SU-DHL-6 (cell line): ENCODE measurements around the gene TBC1D4.

Source experiments
- H2AFZ ChIP-seq: fragments of 200-600 bp; sonication (generic); 2 replicates; pipeline ENCODE4 v1.6.1; 2014; ENCODE audit warnings: low read depth, mild to moderate bottlenecking, moderate library complexity, mixed read lengths, antibody characterized with exemption, low read length; ENCODE audit not compliant: severe bottlenecking
- H3F3A ChIP-seq: fragments of 200-600 bp; shearing (Covaris generic); 2 replicates; pipeline ENCODE4 v1.6.0; 2016; ENCODE audit warnings: antibody characterized with exemption, mild to moderate bottlenecking; ENCODE audit not compliant: insufficient read depth
- H3K27ac ChIP-seq: fragments of 200-600 bp; sonication (generic); 2 replicates; pipeline ENCODE4 v1.5.1; 2016; ENCODE audit warnings: low read depth, mild to moderate bottlenecking, low read length, moderate library complexity, mixed read lengths
- H3K27me3 ChIP-seq: fragments of 200-600 bp; sonication (generic), shearing (Covaris generic); 2 replicates; pipeline ENCODE4 v1.6.0; 2014; ENCODE audit warnings: mild to moderate bottlenecking, low read length
- H3K36me3 ChIP-seq: fragments of 200-600 bp; sonication (generic); 2 replicates; pipeline ENCODE4 v1.6.1; 2014; ENCODE audit warnings: mild to moderate bottlenecking, low read length, mixed read lengths
- H3K4me2 ChIP-seq: fragments of 300-600, 200-600 bp; shearing (Covaris generic), sonication (generic); 2 replicates; pipeline ENCODE4 v1.6.0; 2014; ENCODE audit warnings: low read length, low read depth, mild to moderate bottlenecking; ENCODE audit not compliant: poor library complexity, severe bottlenecking
- H3K4me3 ChIP-seq: fragments of 200-600 bp; sonication (generic); 2 replicates; pipeline ENCODE4 v1.5.1; 2014; ENCODE audit warnings: antibody characterized with exemption, low read length, mild to moderate bottlenecking, mixed read lengths; ENCODE audit not compliant: insufficient read depth, poor library complexity, severe bottlenecking
- H3K79me2 ChIP-seq: fragments of 200-600 bp; sonication (generic); 2 replicates; pipeline ENCODE4 v1.6.1; 2014; ENCODE audit warnings: mild to moderate bottlenecking, low read length, moderate library complexity; ENCODE audit not compliant: insufficient read depth
- H3K9ac ChIP-seq: fragments of 200-600 bp; sonication (generic); 2 replicates; pipeline ENCODE4 v1.7.0; 2014; ENCODE audit warnings: mild to moderate bottlenecking, low read length
- H3K9me2 ChIP-seq: fragments of 200-600 bp; sonication (generic); replicated peaks from 2 replicates; pipeline ENCODE4 v1.6.1; 2014; ENCODE audit warnings: low read length; ENCODE audit not compliant: insufficient read depth
- H3K9me3 ChIP-seq: fragments of 200-600 bp; sonication (generic); 2 replicates; pipeline ENCODE4 v1.6.1; 2014; ENCODE audit warnings: low read length, mixed read lengths; ENCODE audit not compliant: insufficient read depth
- H4K20me1 ChIP-seq: fragments of 200-600 bp; sonication (generic); 2 replicates; pipeline ENCODE4 v1.6.1; 2014; ENCODE audit warnings: low read depth, mild to moderate bottlenecking, antibody characterized with exemption, low read length, moderate library complexity, mixed read lengths
- EZH2phosphoT487 ChIP-seq: fragments of 200-600 bp; sonication (generic), shearing (Covaris generic); conservative IDR thresholded peaks from 2 replicates; pipeline ENCODE4 v1.6.1; 2018; ENCODE audit warnings: mild to moderate bottlenecking, antibody characterized with exemption, low read length, moderate library complexity, mixed read lengths
- TF ChIP-seq, protein P1 (sequence below): fragments of 200-600 bp; sonication (generic); IDR thresholded peaks from one replicate; pipeline ENCODE4 v1.5.1; 2017; ENCODE audit warnings: antibody characterized with exemption, mild to moderate bottlenecking, low read length, moderate library complexity; ENCODE audit not compliant: insufficient read depth, poor library complexity, severe bottlenecking

The TBC1D4 gene

GRCh38 chr13:75334634-75335447 is 147.1 kb downstream of the TBC1D4 start:
- H2AFZ ChIP-seq = no peak overlapping the region
- TF ChIP-seq, protein P1, sequence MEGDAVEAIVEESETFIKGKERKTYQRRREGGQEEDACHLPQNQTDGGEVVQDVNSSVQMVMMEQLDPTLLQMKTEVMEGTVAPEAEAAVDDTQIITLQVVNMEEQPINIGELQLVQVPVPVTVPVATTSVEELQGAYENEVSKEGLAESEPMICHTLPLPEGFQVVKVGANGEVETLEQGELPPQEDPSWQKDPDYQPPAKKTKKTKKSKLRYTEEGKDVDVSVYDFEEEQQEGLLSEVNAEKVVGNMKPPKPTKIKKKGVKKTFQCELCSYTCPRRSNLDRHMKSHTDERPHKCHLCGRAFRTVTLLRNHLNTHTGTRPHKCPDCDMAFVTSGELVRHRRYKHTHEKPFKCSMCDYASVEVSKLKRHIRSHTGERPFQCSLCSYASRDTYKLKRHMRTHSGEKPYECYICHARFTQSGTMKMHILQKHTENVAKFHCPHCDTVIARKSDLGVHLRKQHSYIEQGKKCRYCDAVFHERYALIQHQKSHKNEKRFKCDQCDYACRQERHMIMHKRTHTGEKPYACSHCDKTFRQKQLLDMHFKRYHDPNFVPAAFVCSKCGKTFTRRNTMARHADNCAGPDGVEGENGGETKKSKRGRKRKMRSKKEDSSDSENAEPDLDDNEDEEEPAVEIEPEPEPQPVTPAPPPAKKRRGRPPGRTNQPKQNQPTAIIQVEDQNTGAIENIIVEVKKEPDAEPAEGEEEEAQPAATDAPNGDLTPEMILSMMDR = no peak
- TF ChIP-seq EZH2phosphoT487 = no peak
- no peak overlapping the region for H3K9ac ChIP-seq
- H3K27ac ChIP-seq = no peak overlapping the region
- no peaks in the 10 kb centered on the region for H4K20me1 ChIP-seq
- no peak overlapping the region for H3K4me3 ChIP-seq
- no peaks in the 10 kb centered on the region for H3K36me3 ChIP-seq
- H3K4me2 ChIP-seq = no peak overlapping the region
- H3K79me2 ChIP-seq = no peaks in the 10 kb centered on the region
- H3K27me3 ChIP-seq = no peaks in the 10 kb centered on the region
- H3F3A ChIP-seq = no peaks in the 10 kb centered on the region
- H3K9me3 ChIP-seq = no peaks in the 10 kb centered on the region
- H3K9me2 ChIP-seq = no peaks in the 10 kb centered on the region

GRCh38 chr13:75333103-75333502 is 148.9 kb downstream of the TBC1D4 start:
- H3F3A ChIP-seq = peaks cover 7% of the 10 kb centered on the region; the same call in 1 of the 2 replicates
- H3K27ac ChIP-seq = no peak overlapping the region
- no peak overlapping the region for H3K9ac ChIP-seq
- H3K27me3 ChIP-seq = no peaks in the 10 kb centered on the region
- H3K4me3 ChIP-seq = no peak overlapping the region
- H3K9me3 ChIP-seq = no peaks in the 10 kb centered on the region
- no peaks in the 10 kb centered on the region for H3K79me2 ChIP-seq
- H3K36me3 ChIP-seq = no peaks in the 10 kb centered on the region
- H2AFZ ChIP-seq = no peak overlapping the region
- H4K20me1 ChIP-seq = no peaks in the 10 kb centered on the region
- TF ChIP-seq, protein P1 = no peak
- no peak for TF ChIP-seq EZH2phosphoT487
- H3K9me2 ChIP-seq = no peaks in the 10 kb centered on the region
- no peak overlapping the region for H3K4me2 ChIP-seq

GRCh38 chr13:75331792-75332349 is 150.1 kb downstream of the TBC1D4 start:
- TF ChIP-seq EZH2phosphoT487 = no peak
- TF ChIP-seq, protein P1 = no peak
- Histone ChIP-seq H3F3A (peaks cover 19% of the 10 kb centered on the region), H3K27ac (no peak overlapping the region), H3K36me3 (no peaks in the 10 kb centered on the region), H3K9ac (no peak overlapping the region), H3K9me3 (no peaks in the 10 kb centered on the region), H3K4me2 (no peak overlapping the region), H3K79me2 (no peaks in the 10 kb centered on the region), H3K9me2 (no peaks in the 10 kb centered on the region), H2AFZ (no peak overlapping the region), H4K20me1 (no peaks in the 10 kb centered on the region), H3K27me3 (no peaks in the 10 kb centered on the region), H3K4me3 (no peak overlapping the region)
